Karpas-422 (cell line): ENCODE measurements around the gene KRT33A. TPM values are rescaled to one million over a fixed set of nuclear protein-coding genes. Genes with fewer than 3 reads are reported as not detected.
"Not testable (repeated sequence)": the region's sequence is repeated elsewhere in the genome, so short reads cannot be mapped to it uniquely, and the experiment has no call there.

Experiments used
- DNase-seq: peaks from one replicate; pipeline ENCODE4 v3.0.0-alpha.2; 2015
- H2AFZ ChIP-seq: fragments of 200-600 bp; sonication (generic); 2 replicates; pipeline ENCODE4 v1.6.1; 2014; ENCODE audit warnings: antibody characterized with exemption, low read length, mixed read lengths
- H3K27ac ChIP-seq: fragments of 200-600 bp; sonication (generic); 2 replicates; pipeline ENCODE4 v1.5.1; 2014; ENCODE audit warnings: mild to moderate bottlenecking, low read length, moderate library complexity
- H3K27me3 ChIP-seq: fragments of 200-600 bp; sonication (generic); 2 replicates; pipeline ENCODE4 v1.6.1; 2014; ENCODE audit warnings: low read length, mixed read lengths
- H3K36me3 ChIP-seq: fragments of 200-600 bp; sonication (generic); 2 replicates; pipeline ENCODE4 v1.6.1; 2014; ENCODE audit warnings: low read length, mixed read lengths; ENCODE audit not compliant: insufficient read depth
- H3K4me1 ChIP-seq: fragments of 200-600 bp; sonication (generic); 2 replicates; pipeline ENCODE4 v1.6.1; 2014; ENCODE audit warnings: mild to moderate bottlenecking, low read length, mixed read lengths
- H3K4me2 ChIP-seq: fragments of 200-600 bp; sonication (generic); 2 replicates; pipeline ENCODE4 v1.6.1; 2014; ENCODE audit warnings: low read length, low read depth, mild to moderate bottlenecking; ENCODE audit not compliant: poor library complexity, severe bottlenecking
- H3K4me3 ChIP-seq: fragments of 200-600 bp; sonication (generic); 2 replicates; pipeline ENCODE4 v1.5.1; 2014; ENCODE audit warnings: mild to moderate bottlenecking, antibody characterized with exemption, low read length, mixed read lengths
- H3K79me2 ChIP-seq: fragments of 200-600 bp; sonication (generic); 2 replicates; pipeline ENCODE4 v1.6.1; 2014; ENCODE audit warnings: mild to moderate bottlenecking, low read length, mixed read lengths
- H3K9ac ChIP-seq: fragments of 200-600 bp; sonication (generic); 2 replicates; pipeline ENCODE4 v1.6.0; 2014; ENCODE audit warnings: low read length
- H3K9me2 ChIP-seq: fragments of 200-600 bp; sonication (generic), shearing (Covaris generic); replicated peaks from 2 replicates; pipeline ENCODE4 v1.6.0; 2014; ENCODE audit warnings: mild to moderate bottlenecking, low read length, moderate library complexity; ENCODE audit not compliant: insufficient read depth
- H3K9me3 ChIP-seq: fragments of 300-700, 200-600 bp; sonication (generic); 2 replicates; pipeline ENCODE4 v1.6.1; 2014; ENCODE audit warnings: low read length, mixed read lengths
- H4K20me1 ChIP-seq: fragments of 200-600 bp; sonication (generic); 2 replicates; pipeline ENCODE4 v1.6.1; 2014; ENCODE audit warnings: mild to moderate bottlenecking, antibody characterized with exemption, low read length, low read depth; ENCODE audit not compliant: insufficient read depth
- total RNA-seq: library from RNA; depleted of rRNA; stranded (reverse); fragments of >200 nt; shearing (Covaris generic); gene quantifications from 2 replicates; pipeline ENCODE4 v1.2.3, GENCODE V29; 2014; ENCODE audit warnings: low replicate concordance; rRNA removed

KRT33A gene
- not detected in 2 replicates for total RNA-seq

DNA sequence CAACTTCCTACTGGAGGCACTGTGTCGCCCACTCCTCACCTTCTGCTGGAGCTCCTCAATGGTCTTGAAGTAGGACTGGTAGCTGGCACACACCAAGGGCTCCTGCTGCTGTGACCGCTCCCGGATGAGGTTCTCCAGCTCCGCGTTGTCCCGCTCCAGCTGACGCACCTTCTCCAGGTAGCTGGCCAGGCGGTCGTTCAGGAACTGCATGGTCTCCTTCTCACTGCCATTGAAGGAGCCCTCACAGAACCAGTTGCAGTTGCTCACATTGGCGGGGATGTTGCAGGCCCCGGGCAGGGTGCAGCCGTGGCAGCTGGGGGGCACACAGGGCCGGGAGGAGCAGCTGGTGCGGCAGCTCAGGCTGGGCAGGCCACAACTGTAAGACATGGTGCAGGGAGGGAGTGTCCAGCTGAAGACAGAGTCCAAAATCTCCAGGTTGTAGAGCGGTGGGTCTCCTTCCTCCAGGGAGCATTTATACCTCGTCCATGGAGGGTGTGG lies at the start of gene KRT33A:
Gene KRT33A, minus strand, starts transcription at position 448 of the 498 bp plus-strand sequence. Its CDS starts 61 bp downstream, at position 387.
- not testable (repeated sequence) for H3K27ac ChIP-seq, H3K9me3 ChIP-seq, H3K4me1 ChIP-seq, DNase-seq, H3K9me2 ChIP-seq, H4K20me1 ChIP-seq, H3K9ac ChIP-seq, H3K27me3 ChIP-seq, H3K4me2 ChIP-seq, H3K79me2 ChIP-seq, H3K36me3 ChIP-seq, H3K4me3 ChIP-seq, H2AFZ ChIP-seq

DNA sequence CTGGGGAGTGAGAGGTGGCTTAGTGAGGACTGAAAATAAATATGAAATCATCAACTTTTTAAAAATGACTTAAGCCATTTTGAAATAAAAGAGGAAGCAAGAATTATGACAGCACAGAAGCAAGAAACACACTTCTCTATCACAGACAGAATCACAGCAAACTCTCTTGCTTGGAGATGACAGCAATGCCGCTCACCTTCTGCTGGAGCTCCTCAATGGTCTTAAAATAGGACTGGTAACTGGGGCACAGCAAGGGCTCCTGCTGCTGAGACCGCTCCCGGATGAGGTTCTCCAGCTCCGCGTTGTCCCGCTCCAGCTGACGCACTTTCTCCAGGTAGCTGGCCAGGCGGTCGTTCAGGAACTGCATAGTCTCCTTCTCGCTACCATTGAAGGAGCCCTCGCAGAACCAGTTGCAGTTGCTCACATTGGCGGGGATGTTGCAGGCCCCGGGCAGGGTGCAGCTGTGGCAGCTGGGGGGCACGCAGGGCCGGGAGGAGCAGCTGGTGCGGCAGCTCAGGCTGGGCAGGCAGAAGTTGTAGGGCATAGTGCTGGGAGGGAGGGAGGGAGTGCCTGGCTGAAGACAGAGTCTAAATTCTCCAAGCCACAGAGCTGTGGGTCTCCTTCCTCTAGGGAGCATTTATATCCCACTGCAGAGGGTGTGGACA lies 46.5 kb upstream of the KRT33A start, which contains the start of gene KRT31:
Gene KRT31, minus strand, starts transcription at position 613 of the 665 bp plus-strand sequence. Its CDS starts 69 bp downstream, at position 544.
- H2AFZ ChIP-seq = no peak within 1 kb of the TSS
- no peak within 1 kb of the TSS for H3K27ac ChIP-seq
- no peaks in the 10 kb centered on the region for H4K20me1 ChIP-seq
- no peaks in the 10 kb centered on the region for H3K36me3 ChIP-seq
- H3K4me1 ChIP-seq = no peaks in the 10 kb centered on the region
- no peaks in the 10 kb centered on the region for H3K9me2 ChIP-seq
- H3K79me2 ChIP-seq = no peaks in the 10 kb centered on the region
- H3K4me3 ChIP-seq = no peak within 1 kb of the TSS
- DNase-seq = no peak
- H3K27me3 ChIP-seq = no peaks in the 10 kb centered on the region
- no peaks in the 10 kb centered on the region for H3K9me3 ChIP-seq
- H3K4me2 ChIP-seq = no peak within 1 kb of the TSS
- no peak within 1 kb of the TSS for H3K9ac ChIP-seq

DNA sequence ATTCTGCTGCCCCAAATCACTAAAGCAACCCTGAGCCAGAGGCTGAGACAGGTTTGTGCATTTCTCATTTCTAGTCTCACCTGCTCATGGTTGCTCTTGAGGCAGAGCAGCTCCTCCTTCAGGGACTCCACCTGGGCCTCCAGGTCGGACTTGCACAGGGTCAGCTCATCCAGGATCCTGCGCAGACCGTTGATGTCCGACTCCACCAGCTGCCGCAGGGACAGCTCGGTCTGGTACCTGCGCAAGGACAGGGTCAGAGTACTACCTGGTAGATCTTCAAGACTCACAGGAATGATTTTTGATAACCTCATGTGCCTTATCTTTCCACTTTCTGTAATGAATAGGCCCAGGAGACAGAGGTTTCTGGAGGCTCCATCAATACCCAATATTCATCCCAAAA lies 45.7 kb upstream of the KRT33A start:
- DNase-seq = no peak
- no peak overlapping the region for H2AFZ ChIP-seq
- H3K4me2 ChIP-seq = no peak overlapping the region

DNA sequence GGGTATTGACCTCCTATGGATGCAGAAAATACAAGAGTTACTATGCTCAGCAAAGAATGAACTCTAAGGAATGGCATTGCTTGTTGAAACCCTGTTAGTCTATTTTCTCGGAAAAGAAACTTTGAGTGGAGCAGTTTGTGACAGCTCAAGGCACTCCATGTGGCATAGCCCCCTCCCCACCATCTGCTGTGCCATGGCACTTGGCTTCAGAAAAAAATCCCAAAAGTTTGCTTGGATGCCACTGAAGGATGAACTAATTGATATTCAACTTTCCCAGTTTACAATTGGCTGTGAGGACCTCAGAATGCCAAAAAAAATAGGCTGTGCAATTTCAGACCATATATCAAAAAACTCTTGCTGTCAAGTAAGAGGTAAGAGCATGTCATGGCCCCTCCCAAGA lies 45.0 kb upstream of the KRT33A start:
- Histone ChIP-seq H3K9ac (no peak overlapping the region), H3K36me3 (no peaks in the 10 kb centered on the region), H3K27ac (no peak overlapping the region), H3K4me1 (no peaks in the 10 kb centered on the region), H4K20me1 (no peaks in the 10 kb centered on the region), H3K79me2 (no peaks in the 10 kb centered on the region), H3K4me3 (no peak overlapping the region), H3K4me2 (no peak overlapping the region), H3K9me3 (no peaks in the 10 kb centered on the region), H2AFZ (no peak overlapping the region), H3K27me3 (no peaks in the 10 kb centered on the region), H3K9me2 (no peaks in the 10 kb centered on the region)
- no peak for DNase-seq

More for the DNA sequence above, 45.7 kb upstream of the KRT33A start:
- Histone ChIP-seq H3K79me2 (no peaks in the 10 kb centered on the region), H3K27me3 (no peaks in the 10 kb centered on the region), H3K27ac (no peak overlapping the region), H3K9me2 (no peaks in the 10 kb centered on the region), H3K4me3 (no peak overlapping the region), H3K36me3 (no peaks in the 10 kb centered on the region), H3K9me3 (no peaks in the 10 kb centered on the region), H4K20me1 (no peaks in the 10 kb centered on the region), H3K9ac (no peak overlapping the region), H3K4me1 (no peaks in the 10 kb centered on the region)

DNA sequence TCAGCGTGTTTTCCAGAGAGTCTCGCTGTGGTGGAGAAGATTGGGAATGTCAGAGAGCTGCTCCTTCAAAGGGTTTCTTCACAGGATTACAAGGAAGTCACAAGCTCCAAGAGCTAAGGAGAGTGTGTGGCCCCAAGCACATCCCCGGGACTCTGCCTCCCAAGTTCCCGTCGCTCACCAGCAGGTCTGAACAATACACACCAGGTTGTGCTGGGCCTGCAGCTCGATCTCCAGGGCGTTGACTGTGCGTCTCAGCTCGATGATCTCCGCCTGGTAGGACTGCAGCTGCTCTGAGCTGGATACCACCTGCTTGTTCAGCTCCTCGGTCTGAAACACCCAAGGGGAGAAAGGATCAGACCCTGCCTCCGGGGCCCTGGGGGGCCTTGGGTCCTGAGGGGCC lies 44.4 kb upstream of the KRT33A start:
- H3K27ac ChIP-seq, H3K4me3 ChIP-seq, H3K27me3 ChIP-seq, H3K4me1 ChIP-seq, DNase-seq, H3K9me2 ChIP-seq, H3K9me3 ChIP-seq, H2AFZ ChIP-seq, H3K79me2 ChIP-seq, H3K36me3 ChIP-seq, H4K20me1 ChIP-seq, H3K9ac ChIP-seq, H3K4me2 ChIP-seq: not testable (repeated sequence)

DNA sequence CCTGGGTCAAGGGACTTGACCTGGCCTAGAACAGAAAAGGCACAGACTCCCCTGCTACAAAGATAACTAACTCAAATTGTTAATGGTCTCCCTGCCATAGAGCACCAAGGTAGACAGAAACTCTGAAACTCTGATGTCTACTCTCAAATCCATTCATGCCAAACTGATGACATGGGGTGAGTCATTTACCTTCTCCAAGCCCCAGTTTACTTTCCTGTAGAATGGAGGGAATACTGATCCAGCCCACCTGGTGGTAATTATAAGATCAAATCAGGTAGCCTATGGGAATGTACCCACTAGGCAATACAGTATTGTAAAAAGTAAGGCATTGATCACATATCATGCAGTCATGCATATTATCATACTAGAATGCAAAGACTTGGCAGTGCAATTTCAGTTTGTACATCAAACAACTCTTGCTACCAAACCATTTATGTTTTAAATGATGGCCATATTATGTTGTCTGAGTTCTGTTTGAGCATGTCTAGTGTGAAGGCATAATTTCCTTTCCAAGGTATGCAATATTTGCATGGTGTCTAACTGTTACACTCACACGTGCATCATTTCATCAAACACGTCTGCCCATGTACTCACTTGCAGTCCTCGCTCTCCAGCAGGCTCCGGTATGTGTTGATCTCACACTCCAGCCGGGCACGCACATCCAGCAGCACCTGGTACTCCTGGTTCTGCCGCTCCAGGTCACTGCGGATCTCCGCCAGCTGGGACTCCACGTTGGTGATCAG lies 43.8 kb upstream of the KRT33A start:
- H3K4me2 ChIP-seq = no peak overlapping the region
- no peak for DNase-seq

DNA sequence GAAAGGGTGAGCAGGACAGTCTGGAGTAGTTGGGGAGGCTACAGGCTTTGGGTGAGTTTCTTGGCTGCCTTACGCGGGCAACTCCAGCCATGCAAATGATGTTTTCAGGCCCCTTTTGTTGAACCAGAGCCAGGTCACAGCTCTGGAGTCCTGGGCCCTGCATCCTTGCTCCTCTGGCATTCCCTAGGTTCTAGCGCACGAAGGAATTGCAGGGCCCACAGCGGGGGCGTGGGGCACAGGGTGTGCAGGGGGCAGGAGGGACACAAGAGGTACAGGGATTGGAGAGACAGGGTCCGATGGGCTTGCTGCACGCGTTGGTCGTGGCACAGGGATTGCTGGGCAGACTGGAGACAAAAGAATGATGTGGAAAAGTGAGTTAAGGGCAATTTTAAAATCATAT lies 43.2 kb upstream of the KRT33A start:
- Histone ChIP-seq H3K79me2 (no peaks in the 10 kb centered on the region), H2AFZ (no peak overlapping the region), H3K9me3 (no peaks in the 10 kb centered on the region), H3K4me2 (no peak overlapping the region), H3K4me3 (no peak overlapping the region), H3K27me3 (no peaks in the 10 kb centered on the region), H3K9me2 (no peaks in the 10 kb centered on the region), H3K4me1 (no peaks in the 10 kb centered on the region), H3K27ac (no peak overlapping the region), H3K36me3 (no peaks in the 10 kb centered on the region), H3K9ac (no peak overlapping the region), H4K20me1 (no peaks in the 10 kb centered on the region)
- no peak for DNase-seq

More for the DNA sequence above, 43.8 kb upstream of the KRT33A start:
- no peak overlapping the region for H3K9ac ChIP-seq
- H3K4me3 ChIP-seq = no peak overlapping the region
- H3K36me3 ChIP-seq = no peaks in the 10 kb centered on the region
- H3K27me3 ChIP-seq = no peaks in the 10 kb centered on the region
- no peaks in the 10 kb centered on the region for H3K79me2 ChIP-seq
- H4K20me1 ChIP-seq = no peaks in the 10 kb centered on the region
- no peaks in the 10 kb centered on the region for H3K9me2 ChIP-seq
- H3K27ac ChIP-seq = no peak overlapping the region
- H2AFZ ChIP-seq = no peak overlapping the region
- H3K9me3 ChIP-seq = no peaks in the 10 kb centered on the region
- H3K4me1 ChIP-seq = no peaks in the 10 kb centered on the region

DNA sequence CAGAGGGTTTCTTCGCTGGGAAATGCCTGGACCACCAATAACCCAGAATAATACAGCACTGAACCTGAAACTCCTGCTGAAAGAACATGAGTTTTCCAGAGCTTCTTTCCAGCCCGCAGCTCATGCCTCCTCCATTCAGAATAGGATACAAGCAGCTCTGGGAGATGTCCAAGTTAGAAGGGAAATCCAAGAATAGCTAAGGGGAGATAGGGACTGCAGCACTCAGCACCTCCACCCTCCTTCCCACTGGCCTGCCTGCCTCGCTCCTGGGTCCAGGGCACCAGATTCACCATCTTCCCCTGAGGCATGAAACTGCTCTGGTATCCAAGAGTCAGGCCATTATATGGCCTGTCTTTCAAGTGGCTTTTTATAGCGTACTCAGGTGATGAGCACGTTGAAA lies 42.7 kb upstream of the KRT33A start:
- Histone ChIP-seq H3K4me3 (no peak overlapping the region), H3K27me3 (no peaks in the 10 kb centered on the region), H3K9ac (no peak overlapping the region), H3K9me3 (no peaks in the 10 kb centered on the region), H2AFZ (no peak overlapping the region), H3K9me2 (no peaks in the 10 kb centered on the region), H4K20me1 (no peaks in the 10 kb centered on the region), H3K79me2 (no peaks in the 10 kb centered on the region), H3K27ac (no peak overlapping the region), H3K4me1 (no peaks in the 10 kb centered on the region), H3K4me2 (no peak overlapping the region), H3K36me3 (no peaks in the 10 kb centered on the region)
- no peak for DNase-seq
